ENCODE data around the gene PCDHGC5.

Gene PCDHGC5

GRCh38 chr5:141490771-141491170 is 1.9 kb downstream of the PCDHGC5 start:
- Histone ChIP-seq H3K9me2 (replicated peaks; ENCODE audit: insufficient read depth, low read length) (no peaks in the 10 kb centered on the region), H3K4me3 (ENCODE audit: low read length) (no peak overlapping the region), H3K79me2 (ENCODE audit: low read length) (no peaks in the 10 kb centered on the region), H3K27ac (ENCODE audit: low read length) (no peak overlapping the region), H3K4me1 (ENCODE audit: low read length) (no peaks in the 10 kb centered on the region), H2AFZ (ENCODE audit: low read length) (no peak overlapping the region), H3K36me3 (replicated peaks; ENCODE audit: insufficient read depth, low read length) (no peaks in the 10 kb centered on the region), H3K27me3 (replicated peaks; ENCODE audit: insufficient read depth, low read length) (peaks cover 4% of the 10 kb centered on the region), H3K4me2 (ENCODE audit: low read depth, low read length) (no peak overlapping the region), H3K9ac (ENCODE audit: low read length) (no peak overlapping the region), H3F3A (ENCODE audit: insufficient read depth, low read length) (no peaks in the 10 kb centered on the region), H3K9me3 (replicated peaks; ENCODE audit: insufficient read depth, low read length) (no peaks in the 10 kb centered on the region), H4K20me1 (ENCODE audit: insufficient read depth, low read length) (no peaks in the 10 kb centered on the region)
- TF ChIP-seq CTCF (IDR thresholded peaks at IDR 0.05; ENCODE audit: low read length): no peak
- no peak for TF ChIP-seq EZH2 (optimal IDR thresholded peaks at IDR 0.05; ENCODE audit: low read depth, low read length)
- no peak for TF ChIP-seq EZH2phosphoT487 (IDR thresholded peaks at IDR 0.05; ENCODE audit: low read length)
- no peak for DNase-seq

- Histone ChIP-seq H3K9me3 (replicated peaks; ENCODE audit: insufficient read depth, low read length) (no peaks in the 10 kb centered on the region), H3K4me1 (ENCODE audit: low read length) (no peaks in the 10 kb centered on the region)
Observed at GRCh38 chr5:141491323-141492167, 2.7 kb downstream of the PCDHGC5 start.

GRCh38 chr5:141492168-141492885 is 3.4 kb downstream of the PCDHGC5 start:
- Histone ChIP-seq H3K4me1 (ENCODE audit: low read length) (no peaks in the 10 kb centered on the region), H3K9me3 (replicated peaks; ENCODE audit: insufficient read depth, low read length) (no peaks in the 10 kb centered on the region), H3K36me3 (replicated peaks; ENCODE audit: insufficient read depth, low read length) (no peaks in the 10 kb centered on the region), H3K27ac (ENCODE audit: low read length) (no peak overlapping the region), H3K27me3 (replicated peaks; ENCODE audit: insufficient read depth, low read length) (peaks cover 4% of the 10 kb centered on the region), H2AFZ (ENCODE audit: low read length) (no peak overlapping the region), H3K4me3 (ENCODE audit: low read length) (no peak overlapping the region), H3F3A (ENCODE audit: insufficient read depth, low read length) (no peaks in the 10 kb centered on the region), H3K79me2 (ENCODE audit: low read length) (no peaks in the 10 kb centered on the region), H4K20me1 (ENCODE audit: insufficient read depth, low read length) (no peaks in the 10 kb centered on the region), H3K9ac (ENCODE audit: low read length) (no peak overlapping the region), H3K9me2 (replicated peaks; ENCODE audit: insufficient read depth, low read length) (no peaks in the 10 kb centered on the region), H3K4me2 (ENCODE audit: low read depth, low read length) (no peak overlapping the region)
- TF ChIP-seq CTCF (IDR thresholded peaks at IDR 0.05; ENCODE audit: low read length) (no peak), EZH2 (optimal IDR thresholded peaks at IDR 0.05; ENCODE audit: low read depth, low read length) (no peak), EZH2phosphoT487 (IDR thresholded peaks at IDR 0.05; ENCODE audit: low read length) (no peak)
- DNase-seq: no peak

More at GRCh38 chr5:141491323-141492167, 2.7 kb downstream of the PCDHGC5 start:
- H3K4me3 ChIP-seq (ENCODE audit: low read length): no peak overlapping the region
- H4K20me1 ChIP-seq (ENCODE audit: insufficient read depth, low read length): no peaks in the 10 kb centered on the region
- H3K4me2 ChIP-seq (ENCODE audit: low read depth, low read length): no peak overlapping the region
- no peak overlapping the region for H3K9ac ChIP-seq (ENCODE audit: low read length)
- H3K36me3 ChIP-seq (replicated peaks; ENCODE audit: insufficient read depth, low read length): no peaks in the 10 kb centered on the region
- H3F3A ChIP-seq (ENCODE audit: insufficient read depth, low read length): no peaks in the 10 kb centered on the region
- no peak for DNase-seq
- H3K9me2 ChIP-seq (replicated peaks; ENCODE audit: insufficient read depth, low read length): no peaks in the 10 kb centered on the region
- no peak overlapping the region for H3K27ac ChIP-seq (ENCODE audit: low read length)
- no peak overlapping the region for H2AFZ ChIP-seq (ENCODE audit: low read length)
- H3K27me3 ChIP-seq (replicated peaks; ENCODE audit: insufficient read depth, low read length): peaks cover 4% of the 10 kb centered on the region
- H3K79me2 ChIP-seq (ENCODE audit: low read length): no peaks in the 10 kb centered on the region
- TF ChIP-seq EZH2phosphoT487 (IDR thresholded peaks at IDR 0.05; ENCODE audit: low read length) (no peak), CTCF (IDR thresholded peaks at IDR 0.05; ENCODE audit: low read length) (no peak), EZH2 (optimal IDR thresholded peaks at IDR 0.05; ENCODE audit: low read depth, low read length) (no peak)

Data from MM.1S (cell line).